SW480 (cell line): ENCODE data around the gene DAAM2.

Experiments
- DNase-seq: peaks from one replicate; pipeline ENCODE4 v3.0.0-alpha.2; 2016; ENCODE audit warnings: low spot score

The DAAM2 gene

DNA sequence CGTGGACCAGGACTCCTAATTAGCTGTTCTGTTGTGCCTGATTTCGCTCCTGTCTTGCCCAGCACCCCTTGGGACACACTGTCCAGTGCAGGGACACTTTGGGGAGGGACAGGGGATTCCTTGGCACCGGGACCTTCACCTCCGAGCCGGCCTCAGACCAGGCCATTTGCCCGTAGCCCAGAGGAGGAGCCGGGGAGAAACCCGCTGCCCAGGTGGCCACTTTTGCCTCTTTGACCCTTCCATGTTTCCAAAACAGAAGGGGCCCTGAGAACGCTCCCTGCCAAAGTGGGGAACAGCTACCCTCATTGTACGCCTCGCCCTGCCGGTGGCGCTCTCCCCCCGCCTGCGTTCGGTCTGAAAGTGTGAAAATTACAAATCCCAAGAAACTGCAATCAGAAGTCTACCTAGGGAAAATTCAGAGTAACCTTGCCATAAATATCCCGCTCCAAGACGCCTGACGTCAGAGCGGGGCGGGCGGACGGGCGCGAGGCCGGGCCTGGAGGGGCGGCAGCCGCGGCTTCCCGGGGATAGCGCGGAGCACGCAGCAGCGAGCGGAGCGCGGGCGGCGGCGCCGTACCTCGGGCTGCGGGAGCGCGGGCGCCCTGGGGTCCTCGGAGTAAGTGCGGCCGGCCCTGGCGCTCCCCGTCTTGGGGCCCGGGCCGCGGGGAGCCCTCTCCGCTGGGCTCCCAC, at the start of gene DAAM2:
DAAM2 (plus strand) TSS at position 527 of the 690 bp plus-strand sequence. CDS start 63,927 bp downstream, outside the sequence.
- DNase-seq: no peak

- DNase-seq: no peak
These were observed 45.4 kb upstream of the DAAM2 start for GRCh38 chr6:39746795-39747194.

DNA sequence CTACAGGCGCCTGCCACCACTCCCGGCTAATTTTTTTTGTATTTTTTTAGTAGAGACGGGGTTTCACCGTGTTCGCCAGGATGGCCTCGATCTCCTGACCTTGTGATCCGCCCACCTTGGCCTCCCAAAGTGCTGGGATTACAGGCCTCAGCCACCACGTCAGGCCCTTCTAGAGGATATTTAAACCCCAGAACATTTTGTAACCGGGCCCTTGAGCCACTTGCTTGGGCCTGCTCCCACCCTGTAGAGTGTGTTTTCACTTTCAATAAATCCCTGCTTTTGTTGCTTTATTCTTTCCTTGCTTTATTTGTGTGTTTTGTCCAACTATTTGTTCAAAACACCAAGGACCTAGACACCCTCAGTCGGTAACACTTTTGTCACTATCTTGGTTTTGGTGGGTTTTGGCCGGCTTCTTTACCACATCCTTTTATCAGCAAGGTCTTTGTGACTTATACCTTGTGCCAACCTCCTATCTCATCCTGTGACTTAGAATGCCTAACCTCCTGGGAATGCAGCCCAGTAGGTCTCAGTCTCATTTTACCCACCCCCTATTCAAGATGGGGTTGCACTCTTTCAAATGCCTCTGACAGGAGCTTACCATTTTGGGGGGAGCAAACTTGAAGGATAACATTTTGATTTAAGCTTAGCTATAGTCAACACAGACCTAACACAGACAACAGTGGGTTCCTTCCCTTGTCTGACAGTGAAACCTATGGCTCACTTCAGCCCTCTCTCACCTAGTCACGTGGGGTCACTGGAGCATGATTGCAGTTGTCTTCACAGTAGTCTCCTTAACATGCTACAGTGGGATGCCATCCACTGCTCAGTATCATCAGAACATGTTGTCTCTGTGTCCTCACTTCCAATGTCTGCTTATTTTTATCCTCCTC, 39.1 kb upstream of the DAAM2 start:
- DNase-seq: no peak

- DNase-seq: no peak
These were observed 38.5 kb upstream of the DAAM2 start for GRCh38 chr6:39753725-39754045.

DNA sequence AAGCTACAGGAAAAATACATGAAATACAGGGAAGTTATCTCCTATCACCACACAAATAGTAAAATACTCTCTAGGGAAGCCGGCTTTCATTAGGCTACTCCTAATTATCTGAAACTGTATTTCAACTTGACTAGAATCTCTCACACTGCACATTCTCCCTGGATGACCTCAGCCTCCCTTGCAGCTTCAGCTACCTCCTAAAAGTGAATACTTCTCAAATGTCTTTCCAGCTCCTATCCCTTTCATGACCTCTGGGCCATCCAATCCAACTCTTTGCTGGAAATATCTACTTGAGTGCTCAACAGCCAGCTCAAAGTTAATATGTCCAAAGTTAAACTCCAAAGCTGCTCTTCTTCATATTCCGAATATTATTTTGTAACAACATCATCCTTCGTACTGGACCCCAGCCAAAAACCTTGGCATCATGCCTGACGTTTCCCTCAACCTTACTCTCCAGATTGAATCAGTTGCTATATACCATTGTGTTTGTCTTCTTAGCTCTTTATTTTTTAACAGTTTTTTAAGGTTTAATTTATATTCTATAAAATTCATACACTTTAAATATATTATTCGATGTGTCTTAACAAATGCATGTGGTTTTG, 37.6 kb upstream of the DAAM2 start:
- no peak for DNase-seq

- no peak for DNase-seq
These were observed 36.9 kb upstream of the DAAM2 start for GRCh38 chr6:39755231-39755630.

- DNase-seq: no peak
These were observed 35.6 kb upstream of the DAAM2 start for GRCh38 chr6:39756582-39756981.

GRCh38 chr6:39758905-39759605, 33.1 kb upstream of the DAAM2 start:
- peak; percentile 53 for DNase-seq

GRCh38 chr6:39760226-39760952, 31.8 kb upstream of the DAAM2 start:
- DNase-seq: no peak

DNA sequence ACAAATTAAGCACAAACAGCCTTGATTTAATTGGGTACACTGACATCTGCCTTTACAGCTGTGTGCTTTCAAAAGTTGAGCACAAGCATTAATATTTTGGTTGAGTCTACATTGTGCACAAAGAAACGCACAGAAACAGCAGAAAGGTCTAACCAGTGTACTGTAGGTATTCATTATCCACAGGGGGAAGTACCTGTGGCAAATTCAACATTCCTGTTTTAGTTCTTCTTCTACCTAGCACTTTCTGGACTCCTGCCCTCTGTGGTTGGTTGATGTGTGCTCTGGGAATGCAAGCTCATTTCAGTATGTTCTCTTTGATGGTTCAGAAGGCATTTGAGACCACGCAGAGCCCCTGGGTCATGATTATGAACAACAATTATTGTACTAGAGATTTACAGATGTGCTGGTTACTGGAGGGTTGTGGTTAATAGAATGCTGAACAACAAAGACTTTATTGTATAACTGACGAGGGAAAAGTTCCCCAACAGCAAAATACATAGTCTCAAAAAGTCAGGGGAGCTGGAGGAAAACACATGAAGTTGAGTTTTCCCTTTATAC, 26.6 kb upstream of the DAAM2 start:
- DNase-seq: peak; percentile 96

DNA sequence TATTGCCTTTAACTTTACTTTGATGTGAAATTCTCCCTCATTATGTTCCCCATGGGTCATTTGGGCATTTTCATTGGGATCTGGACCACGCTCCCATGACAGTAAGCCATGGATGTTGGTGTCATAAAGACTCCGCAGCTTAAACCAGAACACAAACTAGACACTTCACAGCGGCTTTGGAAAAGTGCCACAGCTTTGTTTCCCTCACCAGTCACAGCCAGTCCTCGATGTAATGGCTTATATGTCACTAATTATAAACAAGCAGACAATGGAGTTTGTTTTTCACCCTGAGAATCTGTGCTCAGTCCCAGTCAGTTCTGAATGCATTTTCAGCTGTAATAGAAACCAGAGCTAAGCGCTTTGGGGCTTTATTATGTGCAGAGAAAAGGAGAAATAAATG, 23.2 kb upstream of the DAAM2 start:
- DNase-seq: no peak

DNA sequence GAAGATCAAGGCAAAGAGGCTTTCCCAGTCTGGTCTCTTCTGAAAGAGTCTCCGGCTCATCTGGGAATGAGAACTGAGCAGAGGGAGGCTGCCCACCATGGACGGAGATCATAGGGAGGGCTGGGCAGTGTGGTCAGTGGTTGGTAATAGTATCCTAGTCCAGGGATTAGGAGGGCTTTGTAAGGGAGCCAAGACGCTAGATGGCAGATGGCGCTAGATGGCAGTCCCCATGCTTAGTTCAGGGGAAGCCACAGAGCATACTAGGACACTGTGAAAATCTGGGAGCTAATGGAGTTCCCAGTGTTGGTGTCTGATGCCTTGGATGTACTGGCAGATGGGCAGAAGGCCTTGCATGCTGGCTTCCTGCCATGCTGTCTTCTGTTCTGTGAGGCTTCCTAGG, 21.7 kb upstream of the DAAM2 start:
- DNase-seq: peak; percentile 47

GRCh38 chr6:39772559-39773273, 19.5 kb upstream of the DAAM2 start:
- no peak for DNase-seq

DNA sequence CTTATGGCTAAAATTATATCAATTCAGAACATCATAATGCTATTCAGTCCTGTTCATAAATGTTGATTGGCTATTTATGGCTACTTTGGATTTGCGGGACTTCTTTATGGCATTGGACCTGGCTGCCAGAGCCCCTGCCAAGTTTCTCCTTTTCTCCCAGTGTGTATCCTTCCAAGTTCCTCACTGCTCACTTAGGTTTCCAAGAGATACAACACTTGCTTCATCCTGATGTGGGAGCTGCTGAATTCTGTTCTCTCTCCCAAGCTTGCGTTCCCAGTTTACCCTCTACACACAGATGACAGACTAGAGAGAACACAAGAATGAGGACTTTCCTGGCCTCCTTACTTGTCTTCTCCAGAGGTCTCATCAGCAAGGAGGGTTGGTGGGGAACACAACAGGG, 18.4 kb upstream of the DAAM2 start:
- DNase-seq: no peak

- DNase-seq: no peak
These were observed 15.6 kb upstream of the DAAM2 start for GRCh38 chr6:39776581-39776980.

DNA sequence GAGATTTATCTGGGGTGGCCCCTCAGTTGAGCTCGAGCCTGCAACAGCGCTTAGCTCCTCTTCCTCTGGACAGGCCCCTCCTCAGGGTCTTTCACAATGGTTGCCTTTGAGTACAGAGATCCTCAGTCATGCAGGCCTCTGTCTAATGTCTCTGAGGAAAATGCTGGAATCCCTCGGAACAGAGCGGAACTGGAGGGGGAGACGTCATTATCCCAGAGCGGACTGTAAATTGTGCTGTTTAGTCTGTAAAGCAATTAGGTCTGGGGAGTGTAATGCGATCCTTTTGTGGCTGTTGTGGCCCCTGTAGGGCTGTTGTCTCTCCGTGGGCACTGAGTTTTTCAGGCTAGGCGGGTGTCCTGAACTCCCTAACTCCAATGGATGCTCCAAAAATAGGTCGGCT, 15.0 kb upstream of the DAAM2 start:
- DNase-seq: no peak

DNA sequence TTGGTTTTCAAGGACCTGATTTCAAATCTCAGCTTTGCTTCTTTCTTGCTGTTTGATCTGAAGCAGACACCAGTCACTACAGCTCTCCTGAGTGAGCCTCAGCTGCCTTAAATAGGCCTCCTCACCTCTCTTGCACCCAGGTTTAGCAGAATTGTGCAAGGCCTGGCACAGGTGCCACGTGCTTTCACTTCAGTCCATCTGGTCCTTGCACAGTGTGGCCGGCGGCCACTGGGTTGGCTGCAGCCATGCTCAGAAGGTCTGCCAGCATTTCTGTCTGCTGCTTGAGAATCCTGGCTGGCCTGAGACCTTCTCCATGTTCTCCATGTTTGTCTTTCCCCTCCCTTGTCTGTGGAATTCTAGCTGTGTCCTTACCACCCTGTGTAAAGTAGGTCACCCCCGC, 14.5 kb upstream of the DAAM2 start:
- no peak for DNase-seq

- DNase-seq: no peak
These were observed 13.5 kb upstream of the DAAM2 start for GRCh38 chr6:39778581-39779255.

DNA sequence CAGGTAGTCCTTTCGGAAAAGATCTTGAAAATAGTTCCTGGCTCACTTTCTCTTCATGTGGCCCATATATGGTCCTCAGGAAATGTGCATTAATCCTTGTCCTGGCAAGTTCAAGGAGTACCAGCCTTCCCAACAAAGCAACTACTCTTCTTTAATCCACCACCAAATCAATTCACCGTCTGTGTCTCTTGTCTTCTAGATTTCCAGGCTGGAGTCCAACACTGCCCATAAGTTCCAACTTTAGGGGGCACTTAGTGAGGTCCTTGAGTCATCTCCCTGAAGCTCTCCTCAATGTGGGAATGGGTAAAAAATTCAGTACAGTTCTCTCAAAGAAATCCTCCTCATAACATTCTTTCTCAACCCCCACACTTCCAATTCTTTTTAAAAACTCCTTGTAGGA, 6.9 kb upstream of the DAAM2 start:
- no peak for DNase-seq

GRCh38 chr6:39786649-39787048, 5.5 kb upstream of the DAAM2 start:
- no peak for DNase-seq
